Measurements from ENCODE around the gene PHC2.

PHC2 gene

GRCh38 chr1:33454646-33455282, 23.9 kb upstream of the PHC2 start:
- DNase-seq: no peak

GRCh38 chr1:33446590-33446989, 15.7 kb upstream of the PHC2 start:
- DNase-seq: no peak

- DNase-seq: no peak
Measured at GRCh38 chr1:33445108-33445507, 14.2 kb upstream of the PHC2 start.

GRCh38 chr1:33443705-33444180, 12.8 kb upstream of the PHC2 start:
- no peak for DNase-seq

- no peak for DNase-seq
Measured at GRCh38 chr1:33443080-33443704, 12.3 kb upstream of the PHC2 start.

GRCh38 chr1:33442141-33442540, 11.2 kb upstream of the PHC2 start:
- DNase-seq: no peak

GRCh38 chr1:33441088-33441745, 10.3 kb upstream of the PHC2 start:
- DNase-seq: no peak

- DNase-seq: no peak
Measured at GRCh38 chr1:33439662-33440061, 8.8 kb upstream of the PHC2 start.

GRCh38 chr1:33438364-33439160, 7.7 kb upstream of the PHC2 start:
- no peak for DNase-seq

GRCh38 chr1:33436557-33437285, 5.8 kb upstream of the PHC2 start:
- no peak for DNase-seq

GRCh38 chr1:33435096-33435820, 4.4 kb upstream of the PHC2 start:
- DNase-seq: no peak

GRCh38 chr1:33434363-33434750, 3.5 kb upstream of the PHC2 start:
- no peak for DNase-seq

- DNase-seq: no peak
Measured at GRCh38 chr1:33433509-33434362, 2.8 kb upstream of the PHC2 start.

- DNase-seq: peak; percentile 3
Measured at GRCh38 chr1:33429856-33430691, 821 bp downstream of the PHC2 start.

GRCh38 chr1:33429332-33429731, 1.6 kb downstream of the PHC2 start:
- DNase-seq: no peak

GRCh38 chr1:33428661-33429060, 2.2 kb downstream of the PHC2 start:
- DNase-seq: no peak

- no peak for DNase-seq
Measured at GRCh38 chr1:33426916-33427315, 4.0 kb downstream of the PHC2 start.

- no peak for DNase-seq
Measured at GRCh38 chr1:33425900-33426299, 5.0 kb downstream of the PHC2 start.

GRCh38 chr1:33424610-33425009, 6.3 kb downstream of the PHC2 start:
- no peak for DNase-seq

GRCh38 chr1:33424205-33424604, 6.7 kb downstream of the PHC2 start:
- DNase-seq: no peak

All from stimulated activated CD4-positive, alpha-beta T cell treated with anti-CD3 and anti-CD28 coated beads, Interleukin-12 subunit alpha, Interleukin-12 subunit beta, amount 100 ng/mL, for 4 hours (primary cell).